ENCODE data around the gene CLCA2.

Gene CLCA2

GRCh38 chr1:86429122-86429725 is 5.3 kb downstream of the CLCA2 start:
- TF ChIP-seq CTCF (IDR thresholded peaks at IDR 0.05; ENCODE audit: borderline replicate concordance, insufficient read depth, low read depth, low read length): no peak
- no peak overlapping the region for H3K4me3 ChIP-seq (ENCODE audit: low read depth, low read length)

DNA sequence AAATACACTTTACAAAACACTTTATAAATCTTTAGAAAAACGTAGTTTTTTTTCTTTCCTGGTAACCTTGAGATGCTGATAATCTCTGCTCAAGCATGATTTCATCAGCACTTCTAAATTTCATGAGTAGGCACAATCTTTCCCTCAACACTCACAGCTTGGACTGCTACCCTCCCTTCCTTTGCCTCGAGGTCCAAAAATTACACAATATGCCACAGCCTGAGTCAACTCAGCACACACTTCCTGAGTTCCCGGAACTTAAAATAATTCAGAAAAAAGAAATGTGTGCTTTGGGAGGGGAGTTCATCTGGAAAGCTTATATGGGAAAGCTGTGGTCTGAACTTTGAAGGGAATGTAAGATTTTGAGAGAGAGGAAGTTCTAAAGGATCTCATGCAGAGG is 5.9 kb downstream of the CLCA2 start:
- no peak overlapping the region for H3K4me3 ChIP-seq (ENCODE audit: low read depth, low read length)
- TF ChIP-seq CTCF (IDR thresholded peaks at IDR 0.05; ENCODE audit: borderline replicate concordance, insufficient read depth, low read depth, low read length): no peak

GRCh38 chr1:86430376-86430775 is 6.4 kb downstream of the CLCA2 start:
- TF ChIP-seq CTCF (IDR thresholded peaks at IDR 0.05; ENCODE audit: borderline replicate concordance, insufficient read depth, low read depth, low read length): no peak
- no peak overlapping the region for H3K4me3 ChIP-seq (ENCODE audit: low read depth, low read length)

DNA sequence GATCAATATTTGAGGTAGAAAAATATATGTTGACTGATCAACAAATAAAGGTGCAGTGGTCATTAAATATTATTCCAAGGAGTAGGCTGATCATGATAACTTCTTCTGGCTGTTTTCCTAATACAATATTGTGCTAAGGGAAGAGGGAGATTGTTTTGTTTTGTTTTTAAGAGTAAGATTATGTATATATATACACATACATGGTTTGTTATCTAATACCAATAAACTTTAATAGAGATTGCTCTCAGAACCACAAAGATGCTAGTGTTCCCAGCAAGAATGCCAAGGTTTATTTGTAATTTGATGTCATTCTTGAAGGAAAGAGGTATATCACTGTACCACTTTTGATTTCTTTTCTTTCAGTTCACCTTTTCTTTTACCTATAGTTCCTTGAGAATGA is 10.1 kb downstream of the CLCA2 start:
- H3K4me3 ChIP-seq (ENCODE audit: low read depth, low read length): no peak overlapping the region
- TF ChIP-seq CTCF (IDR thresholded peaks at IDR 0.05; ENCODE audit: borderline replicate concordance, insufficient read depth, low read depth, low read length): no peak

DNA sequence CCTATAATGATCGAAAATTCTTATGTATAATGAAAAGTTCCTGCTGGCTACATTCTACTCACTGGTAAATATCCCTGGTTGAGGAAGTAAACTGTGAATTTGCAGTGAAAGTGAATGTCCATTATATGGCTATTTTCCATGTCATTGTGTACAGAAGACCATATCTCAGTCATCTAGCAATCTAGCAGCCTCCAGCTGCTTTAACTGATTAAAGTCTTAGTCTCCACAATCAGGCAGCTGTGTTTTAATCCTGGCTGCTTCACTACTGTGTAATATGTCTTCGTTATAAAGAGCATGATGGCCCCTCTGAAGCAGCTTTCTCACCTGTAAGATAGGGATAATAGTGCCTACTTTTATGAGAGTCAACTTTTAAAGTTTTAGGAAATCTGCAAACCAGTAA is 11.4 kb downstream of the CLCA2 start:
- no peak overlapping the region for H3K4me3 ChIP-seq (ENCODE audit: low read depth, low read length)
- no peak for TF ChIP-seq CTCF (IDR thresholded peaks at IDR 0.05; ENCODE audit: borderline replicate concordance, insufficient read depth, low read depth, low read length)

DNA sequence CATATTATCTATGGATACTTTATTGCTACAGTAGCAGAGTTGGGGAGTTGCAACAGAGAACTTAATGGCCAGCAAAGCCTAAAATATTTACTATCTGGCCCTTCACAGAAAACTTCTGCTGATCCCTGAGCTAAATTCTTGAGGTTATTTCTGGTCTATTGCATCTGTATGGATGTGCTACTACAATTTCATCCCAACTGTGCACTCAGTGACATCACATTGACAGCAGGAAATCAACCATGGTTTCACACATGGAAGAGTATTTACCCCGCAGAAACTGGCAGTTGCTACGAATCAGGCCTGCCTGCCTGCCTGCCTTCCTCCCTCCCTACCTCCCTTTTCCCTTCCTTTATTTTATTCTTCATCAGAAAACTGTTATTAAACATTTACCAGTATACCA is 12.1 kb downstream of the CLCA2 start:
- TF ChIP-seq CTCF (IDR thresholded peaks at IDR 0.05; ENCODE audit: borderline replicate concordance, insufficient read depth, low read depth, low read length): no peak
- no peak overlapping the region for H3K4me3 ChIP-seq (ENCODE audit: low read depth, low read length)

DNA sequence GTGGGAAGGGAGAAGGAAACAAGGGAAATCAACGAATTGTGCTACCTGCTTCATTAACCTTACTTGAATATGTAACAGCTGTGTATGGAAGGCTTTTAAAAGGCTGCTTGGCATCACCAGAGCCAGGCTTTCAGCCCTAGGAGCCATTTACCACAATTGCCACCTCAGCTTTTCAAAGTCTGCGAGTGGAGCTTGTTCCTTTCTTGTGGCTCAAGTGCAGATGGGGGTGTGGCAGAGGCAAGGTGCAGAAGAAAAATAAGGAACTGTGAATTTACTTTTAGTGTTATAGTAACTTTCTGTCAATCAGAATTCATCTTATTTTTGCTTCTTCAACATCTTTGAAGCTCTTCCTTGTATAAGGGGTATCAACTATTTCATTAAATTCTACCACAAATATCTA is 17.6 kb downstream of the CLCA2 start:
- no peak overlapping the region for H3K4me3 ChIP-seq (ENCODE audit: low read depth, low read length)
- TF ChIP-seq CTCF (IDR thresholded peaks at IDR 0.05; ENCODE audit: borderline replicate concordance, insufficient read depth, low read depth, low read length): no peak

All from GM12875 (cell line).